Thoracic aorta (tissue), 2 donors: Measurements from ENCODE around the gene SERPINI2. TPM values are rescaled to one million over a fixed set of nuclear protein-coding genes. Genes with fewer than 3 reads are reported as not detected.

ENCODE experiments used
- ATAC-seq: fragments of 150-250 bp; one replicate; pipeline ENCODE4 v1.8.0; 2017; ENCODE audit warnings: low read depth; ENCODE audit not compliant: insufficient number of reproducible peaks, low FRiP score
- DNase-seq: peaks from one replicate; pipeline ENCODE4 v3.0.0-alpha.2; 2020; ENCODE audit warnings: low spot score
- H3K27ac ChIP-seq, 2 donors: fragments of 200-600 bp; sonication (generic); 1 replicate in 1 of 2; 2 replicates in 1 of 2; pipeline ENCODE4 v1.5.1; 2016; ENCODE audit warnings: mild to moderate bottlenecking in 2 of 2, moderate library complexity in 2 of 2
- H3K27me3 ChIP-seq: fragments of 200-600 bp; sonication (generic); replicated peaks from 2 replicates; pipeline ENCODE4 v1.6.0; 2016; ENCODE audit warnings: mild to moderate bottlenecking; ENCODE audit not compliant: insufficient read depth
- H3K36me3 ChIP-seq: fragments of 200-600 bp; sonication (generic); one replicate; pipeline ENCODE4 v1.5.1; 2016
- H3K4me1 ChIP-seq, 2 donors: fragments of 200-600 bp; sonication (generic); 1 replicate in 1 of 2; 2 replicates in 1 of 2; pipeline versions ENCODE4 v1.5.1 to v1.6.0; 2016; ENCODE audit warnings: low read depth in 2 of 2, mild to moderate bottlenecking in 1 of 2; ENCODE audit not compliant: control insufficient read depth in 1 of 2
- H3K4me3 ChIP-seq: fragments of 200-600 bp; sonication (generic); 2 replicates; pipeline ENCODE4 v1.5.1; 2016; ENCODE audit warnings: mild to moderate bottlenecking
- H3K9me3 ChIP-seq: fragments of 200-600 bp; sonication (generic); 2 replicates; pipeline ENCODE4 v1.5.1; 2016
- CTCF ChIP-seq: fragments of 200-600 bp; sonication (generic); IDR thresholded peaks from one replicate; pipeline ENCODE4 v1.5.1; 2019; ENCODE audit warnings: antibody characterized with exemption
- total RNA-seq, 2 donors: library from RNA; depleted of rRNA; stranded (reverse); fragments of >200 nt; gene quantifications; one replicate each; pipeline versions ENCODE4 v1.1.0 to v1.2.3, GENCODE V29; 2016

Gene SERPINI2
- total RNA-seq, 2 donors from 2014 or later = not detected

GRCh38 chr3:167501941-167502340 is 28.1 kb upstream of the SERPINI2 start:
- H3K27me3 ChIP-seq = no peaks in the 10 kb centered on the region
- no peak overlapping the region for H3K4me3 ChIP-seq
- H3K4me1 ChIP-seq = no peaks in the 10 kb centered on the region
- ATAC-seq = no peak
- H3K36me3 ChIP-seq = no peaks in the 10 kb centered on the region
- no peaks in the 10 kb centered on the region for H3K9me3 ChIP-seq
- H3K27ac ChIP-seq = no peak overlapping the region
- no peak for TF ChIP-seq CTCF
- no peak for DNase-seq

GRCh38 chr3:167497903-167498302 is 24.1 kb upstream of the SERPINI2 start:
- no peak for ATAC-seq
- no peaks in the 10 kb centered on the region for H3K4me1 ChIP-seq

GRCh38 chr3:167493244-167493643 is 19.4 kb upstream of the SERPINI2 start:
- Histone ChIP-seq H3K4me1 (no peaks in the 10 kb centered on the region), H3K9me3 (no peaks in the 10 kb centered on the region), H3K27ac (no peak overlapping the region), H3K4me3 (no peak overlapping the region), H3K36me3 (no peaks in the 10 kb centered on the region), H3K27me3 (no peaks in the 10 kb centered on the region)
- TF ChIP-seq CTCF = peak; percentile 12
- ATAC-seq (no peak), DNase-seq (no peak)

More at GRCh38 chr3:167497903-167498302, 24.1 kb upstream of the SERPINI2 start:
- no peak for DNase-seq
- Histone ChIP-seq H3K27me3 (no peaks in the 10 kb centered on the region), H3K27ac (no peak overlapping the region), H3K9me3 (no peaks in the 10 kb centered on the region), H3K36me3 (no peaks in the 10 kb centered on the region), H3K4me3 (no peak overlapping the region)
- no peak for TF ChIP-seq CTCF

- H3K4me1 ChIP-seq = no peaks in the 10 kb centered on the region
- no peaks in the 10 kb centered on the region for H3K36me3 ChIP-seq
- ATAC-seq (no peak), DNase-seq (no peak)
- no peak for TF ChIP-seq CTCF
- no peaks in the 10 kb centered on the region for H3K27me3 ChIP-seq
- H3K9me3 ChIP-seq = no peaks in the 10 kb centered on the region
- no peak overlapping the region for H3K4me3 ChIP-seq
- no peak overlapping the region for H3K27ac ChIP-seq
These were observed 17.8 kb upstream of the SERPINI2 start for GRCh38 chr3:167491621-167492020.

GRCh38 chr3:167489571-167489970 is 15.7 kb upstream of the SERPINI2 start:
- no peak for DNase-seq
- no peak for TF ChIP-seq CTCF
- no peak overlapping the region for H3K27ac ChIP-seq
- no peaks in the 10 kb centered on the region for H3K36me3 ChIP-seq
- H3K4me1 ChIP-seq = no peaks in the 10 kb centered on the region
- H3K9me3 ChIP-seq = no peaks in the 10 kb centered on the region
- no peak overlapping the region for H3K4me3 ChIP-seq
- no peak for ATAC-seq
- no peaks in the 10 kb centered on the region for H3K27me3 ChIP-seq
